Stimulated activated CD4-positive, alpha-beta T cell treated with anti-CD3 and anti-CD28 coated beads, TNF-alpha, amount 100 ng/mL, for 48 hours (primary cell): Measurements from ENCODE around the gene GLRX.

Experiments
- DNase-seq, 3 donors: peaks; one replicate each; pipeline ENCODE4 v3.0.0-alpha.2; 2020; ENCODE audit warnings: low read depth in 3 of 3

GLRX gene

DNA sequence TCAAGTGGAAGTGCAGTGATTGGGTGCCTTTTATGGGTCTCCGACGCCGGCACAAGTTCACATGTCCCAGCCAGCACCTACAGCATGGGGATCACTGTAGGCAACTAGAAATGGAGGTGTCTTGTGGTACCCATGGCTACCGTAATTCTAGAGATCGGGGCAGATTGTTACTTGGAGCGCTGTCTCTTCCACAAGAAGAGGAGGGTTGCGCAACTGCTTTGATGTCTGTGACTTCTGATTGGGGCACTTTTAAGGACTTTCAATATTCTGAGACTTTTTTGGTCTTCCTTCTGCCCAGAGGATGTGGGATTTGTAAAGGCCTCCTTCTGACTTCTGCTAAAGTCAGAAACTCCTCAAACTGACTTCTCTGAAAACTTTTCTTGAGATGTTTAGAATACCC lies 41.9 kb downstream of the GLRX start:
- no peak for DNase-seq

DNA sequence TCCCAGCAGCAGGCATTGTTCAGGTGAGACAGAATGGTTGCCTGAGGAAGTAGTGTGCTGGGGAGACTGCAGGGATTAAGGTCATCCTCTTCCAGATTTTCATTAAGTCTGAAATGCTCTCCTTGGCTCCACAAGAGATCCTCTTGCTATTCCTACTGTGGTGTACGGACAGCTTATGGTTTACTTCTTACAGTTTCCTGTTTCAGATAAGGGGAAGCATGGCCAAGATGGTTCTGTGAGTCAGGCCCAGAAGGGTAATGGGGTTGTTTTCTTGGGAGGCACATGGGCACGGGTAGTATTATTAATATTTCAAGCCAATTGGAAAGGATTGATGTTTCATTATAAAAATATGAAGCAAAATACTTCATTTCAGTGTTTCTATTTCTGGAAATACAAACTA lies 42.9 kb downstream of the GLRX start:
- DNase-seq, result no peak

DNA sequence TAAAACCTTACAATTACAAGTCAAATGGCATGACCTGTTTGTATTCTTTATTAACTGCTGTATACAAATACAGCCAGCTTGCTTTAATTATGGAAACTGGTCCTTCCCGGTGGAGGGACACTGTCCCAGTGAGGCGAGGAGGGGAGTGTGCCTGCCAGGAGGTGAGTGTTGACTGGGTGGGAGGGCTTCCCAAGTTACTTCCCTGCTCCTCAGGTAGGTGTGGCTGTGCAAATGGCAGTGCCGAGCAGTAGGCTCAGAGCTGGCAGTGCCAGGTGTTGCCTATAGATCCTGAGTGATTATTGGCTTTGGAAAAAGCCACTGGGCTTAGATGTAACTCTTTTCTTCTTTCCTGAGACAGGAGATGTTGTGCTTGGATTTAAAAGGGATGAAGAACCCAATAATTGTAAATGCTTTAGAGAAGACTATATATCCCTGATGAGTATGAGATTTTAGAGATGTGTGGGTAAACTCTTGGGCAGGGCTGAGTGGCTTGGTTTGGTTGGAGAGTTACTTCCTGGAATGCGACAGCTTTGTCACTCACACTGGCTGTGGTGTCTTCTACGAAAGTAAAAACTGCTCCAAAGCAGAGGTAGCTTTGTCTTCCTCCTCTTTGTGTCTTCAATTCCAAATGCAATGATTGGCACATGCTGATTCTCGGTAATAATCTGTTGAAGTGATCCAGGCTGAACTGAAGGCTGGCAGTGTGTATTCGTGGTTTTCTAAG lies 43.7 kb downstream of the GLRX start:
- no peak for DNase-seq

GRCh38 chr5:95777441-95777840 lies 45.1 kb downstream of the GLRX start:
- no peak for DNase-seq

DNA sequence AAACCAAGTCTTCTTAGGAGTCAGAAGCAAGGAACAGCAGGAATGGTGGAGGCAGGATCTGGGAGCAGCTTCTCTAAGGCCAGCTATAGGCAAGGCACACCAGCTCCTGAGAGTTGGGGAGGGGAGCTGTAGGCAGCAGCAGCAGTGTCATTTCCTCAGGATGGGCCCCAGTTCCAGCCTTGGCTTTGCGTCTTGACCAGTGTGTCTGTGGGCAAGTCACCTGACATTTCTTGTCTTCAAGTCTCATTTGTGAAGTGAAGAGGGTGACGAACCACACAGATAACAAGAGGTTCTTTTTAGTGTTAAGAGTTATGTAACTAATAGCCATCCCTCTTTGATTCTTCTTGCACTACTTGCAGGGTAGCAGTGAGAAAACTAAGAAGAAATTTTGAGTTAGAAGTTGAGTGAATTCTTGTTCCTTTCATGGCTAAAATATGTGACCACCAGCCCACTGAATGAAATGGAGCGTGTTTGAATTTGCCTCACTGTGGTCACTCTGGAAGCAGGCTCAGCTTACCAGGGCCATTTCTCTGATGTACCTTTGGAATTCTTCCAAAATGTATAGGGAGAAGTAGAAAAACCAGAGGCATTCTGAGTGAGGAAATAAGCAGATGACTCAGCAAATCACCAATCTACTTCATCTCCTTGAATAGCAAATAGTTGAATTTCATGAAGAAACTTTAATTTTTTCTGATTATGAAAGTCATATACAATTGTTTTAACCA lies 49.0 kb downstream of the GLRX start:
- DNase-seq, result no peak

GRCh38 chr5:95771892-95772291 lies 50.6 kb downstream of the GLRX start:
- no peak for DNase-seq

DNA sequence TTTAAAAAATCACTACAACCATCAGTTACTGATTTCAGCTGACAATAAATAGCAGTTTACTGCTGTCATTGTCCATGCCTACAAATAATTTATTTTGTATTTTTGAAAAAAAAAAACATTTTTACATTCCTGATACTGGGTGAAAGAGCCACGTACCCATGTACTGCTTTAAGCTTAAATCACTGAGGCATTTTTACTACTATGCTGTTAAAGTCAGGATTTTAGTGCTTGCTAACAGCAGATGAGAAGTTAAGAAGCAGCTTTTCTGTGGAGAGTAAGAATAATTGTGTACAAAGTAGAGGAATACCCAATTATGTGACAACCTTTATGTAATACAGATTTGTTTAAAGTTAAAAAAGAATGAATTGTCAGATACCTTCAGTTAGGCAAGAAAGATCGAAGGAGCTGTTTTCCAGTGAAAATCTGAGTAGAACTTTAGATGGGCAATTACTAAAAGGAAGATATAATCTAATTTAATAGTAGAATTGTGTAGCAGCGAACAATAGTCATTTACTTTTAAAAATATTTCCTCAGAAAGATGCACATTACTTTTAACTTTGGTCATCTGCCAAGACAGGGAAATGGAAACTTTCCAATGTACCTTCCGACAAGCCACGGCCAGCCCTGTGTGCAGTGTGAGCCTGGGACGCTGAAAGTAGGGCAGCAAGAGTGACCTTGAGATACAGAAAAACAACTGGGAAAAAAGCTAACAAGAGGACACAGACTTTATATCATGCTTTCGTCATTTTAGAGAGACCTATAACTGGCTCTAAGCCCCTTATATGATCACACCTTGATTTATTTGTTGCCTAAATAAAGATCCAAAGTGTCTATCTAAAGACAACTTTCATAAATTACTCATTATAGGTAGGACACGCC lies 51.5 kb downstream of the GLRX start:
- no peak for DNase-seq

DNA sequence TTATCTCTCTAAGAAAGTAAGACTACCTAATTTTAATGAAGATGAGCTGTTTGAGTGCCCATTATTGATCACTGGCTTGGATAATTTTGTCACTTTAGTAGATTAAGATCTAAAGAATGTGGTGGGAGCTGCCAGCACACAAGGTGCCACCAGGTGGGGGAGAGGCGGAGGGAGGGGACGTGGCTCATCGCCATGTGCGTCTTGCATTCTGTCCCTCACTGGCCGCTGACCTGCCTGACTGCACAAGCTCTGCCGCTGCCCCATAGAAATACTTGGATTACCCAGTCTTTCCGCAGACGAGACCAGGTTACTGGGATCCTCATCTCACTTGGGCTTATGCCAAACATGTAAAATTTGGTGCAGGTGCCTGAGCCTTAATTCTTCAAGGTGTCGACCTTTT lies 53.8 kb downstream of the GLRX start:
- DNase-seq, result no peak

GRCh38 chr5:95763941-95764340 lies 58.6 kb downstream of the GLRX start:
- no peak for DNase-seq
